GM23248 (cell line): Measurements from ENCODE around the gene MDFIC. TPM values are rescaled to one million over a fixed set of nuclear protein-coding genes. Genes with fewer than 3 reads are reported as not detected.

ENCODE experiments used
- DNase-seq: peaks from one replicate; pipeline ENCODE4 v3.0.0-alpha.2; 2015
- H2AFZ ChIP-seq: fragments of 200-600 bp; sonication (generic); 2 replicates; pipeline ENCODE4 v1.6.1; 2016; ENCODE audit warnings: antibody characterized with exemption
- H3F3A ChIP-seq: fragments of 200-600 bp; sonication (generic); 2 replicates; pipeline ENCODE4 v1.6.1; 2016; ENCODE audit warnings: mild to moderate bottlenecking, antibody characterized with exemption, mixed run types; ENCODE audit not compliant: insufficient read depth
- H3K27ac ChIP-seq: fragments of 200-600 bp; sonication (generic); 2 replicates; pipeline ENCODE4 v1.5.1; 2016; ENCODE audit warnings: mild to moderate bottlenecking
- H3K27me3 ChIP-seq: fragments of 200-600 bp; sonication (generic); replicated peaks from 2 replicates; pipeline ENCODE4 v1.6.1; 2016; ENCODE audit warnings: mild to moderate bottlenecking; ENCODE audit not compliant: insufficient read depth
- H3K36me3 ChIP-seq: fragments of 200-600 bp; sonication (generic); 2 replicates; pipeline ENCODE4 v1.6.1; 2016; ENCODE audit warnings: low read depth, mild to moderate bottlenecking
- H3K4me1 ChIP-seq: fragments of 200-600 bp; sonication (generic); 2 replicates; pipeline ENCODE4 v1.6.1; 2016; ENCODE audit warnings: mild to moderate bottlenecking; ENCODE audit not compliant: insufficient read depth
- H3K4me2 ChIP-seq: fragments of 200-600 bp; sonication (generic); one replicate; pipeline ENCODE4 v1.6.1; 2016; ENCODE audit warnings: mild to moderate bottlenecking; ENCODE audit not compliant: unreplicated experiment
- H3K4me3 ChIP-seq: fragments of 200-600 bp; sonication (generic); 2 replicates; pipeline ENCODE4 v1.5.1; 2016; ENCODE audit warnings: mild to moderate bottlenecking
- H3K79me2 ChIP-seq: fragments of 200-600 bp; sonication (generic); 2 replicates; pipeline ENCODE4 v1.6.1; 2016; ENCODE audit warnings: mild to moderate bottlenecking; ENCODE audit not compliant: insufficient read depth
- H3K9ac ChIP-seq: fragments of 200-600 bp; sonication (generic); 2 replicates; pipeline ENCODE4 v1.6.1; 2016; ENCODE audit warnings: mild to moderate bottlenecking
- H3K9me2 ChIP-seq: fragments of 200-600 bp; sonication (generic); 2 replicates; pipeline ENCODE4 v1.6.1; 2016; ENCODE audit warnings: mixed run types, mild to moderate bottlenecking, moderate library complexity; ENCODE audit not compliant: insufficient read depth
- H3K9me3 ChIP-seq: fragments of 200-600 bp; sonication (generic); one replicate; pipeline ENCODE4 v1.6.1; 2017; ENCODE audit warnings: low read depth
- H4K20me1 ChIP-seq: fragments of 200-600 bp; sonication (generic); 2 replicates; pipeline ENCODE4 v1.6.0; 2016; ENCODE audit not compliant: insufficient read depth
- EZH2 ChIP-seq: fragments of 200-600 bp; sonication (generic); IDR thresholded peaks from 2 replicates; pipeline ENCODE4 v1.6.1; 2018; ENCODE audit warnings: antibody characterized with exemption, mild to moderate bottlenecking; ENCODE audit not compliant: insufficient read depth, poor library complexity, severe bottlenecking
- EZH2phosphoT487 ChIP-seq: fragments of 200-600 bp; sonication (generic); IDR thresholded peaks from 2 replicates; pipeline ENCODE4 v1.6.1; 2018; ENCODE audit warnings: antibody characterized with exemption, moderate library complexity, mild to moderate bottlenecking, low read depth; ENCODE audit not compliant: insufficient read depth
- WGBS, 2 experiments: methylation state at CpG; one replicate each; pipeline ENCODE4 v1.1.6; 2015 to 2017; ENCODE audit warnings: low lambda C conversion rate in 2 of 2, low coverage in 1 of 2; ENCODE audit errors: missing lambda C conversion rate in 2 of 2; 5-methylcytosine and 5-hydroxymethylcytosine counted together
- in situ Hi-C: fragments of 300-500 bp; cut with MboI; formaldehyde crosslinking; loops from 2 replicates; pipeline ENCODE4 v1.15.0; 2020
- polyA plus RNA-seq: library from polyadenylated mRNA; unstranded; fragments of >200 nt; fragmentation: Nextera tagmentation; extraction: Ambion mirVana; gene quantifications from 2 replicates; pipeline ENCODE4 v1.2.1, GENCODE V29; 2016
- total RNA-seq: library from RNA; depleted of rRNA; stranded (reverse); fragments of >200 nt; shearing (Covaris generic); gene quantifications from 2 replicates; pipeline ENCODE4 v1.2.3, GENCODE V29; 2014

The MDFIC gene
- total and polyA plus RNA-seq, 2 experiments from 2014 or later, result 23.0 to 50.3 TPM

GRCh38 chr7:115008465-115009114 lies 86.7 kb downstream of the MDFIC start:
- peak; percentile 85 for DNase-seq
- H4K20me1 ChIP-seq, result no peaks in the 10 kb centered on the region; the same call in 1 of the 2 replicates
- no peak overlapping the region for H3K4me3 ChIP-seq
- H3K4me2 ChIP-seq, result peak overlapping the region; percentile 47
- WGBS, 2 experiments, result 42 to 44% methylated on average over 8 of the region's 8 CpGs
- peaks cover 27% of the 10 kb centered on the region for H3K4me1 ChIP-seq
- peaks cover 25% of the 10 kb centered on the region for H3F3A ChIP-seq
- no peaks in the 10 kb centered on the region for H3K9me3 ChIP-seq
- H3K9me2 ChIP-seq, result no peaks in the 10 kb centered on the region
- H2AFZ ChIP-seq, result no peak overlapping the region
- no peaks in the 10 kb centered on the region for H3K36me3 ChIP-seq
- H3K27ac ChIP-seq, result peak overlapping the region; percentile 31
- in situ Hi-C loops, result no loop called here
- peaks cover 28% of the 10 kb centered on the region; the same call in 1 of the 2 replicates for H3K79me2 ChIP-seq
- no peak overlapping the region for H3K9ac ChIP-seq
- H3K27me3 ChIP-seq, result no peaks in the 10 kb centered on the region
- TF ChIP-seq EZH2phosphoT487 (no peak), EZH2 (no peak)

DNA sequence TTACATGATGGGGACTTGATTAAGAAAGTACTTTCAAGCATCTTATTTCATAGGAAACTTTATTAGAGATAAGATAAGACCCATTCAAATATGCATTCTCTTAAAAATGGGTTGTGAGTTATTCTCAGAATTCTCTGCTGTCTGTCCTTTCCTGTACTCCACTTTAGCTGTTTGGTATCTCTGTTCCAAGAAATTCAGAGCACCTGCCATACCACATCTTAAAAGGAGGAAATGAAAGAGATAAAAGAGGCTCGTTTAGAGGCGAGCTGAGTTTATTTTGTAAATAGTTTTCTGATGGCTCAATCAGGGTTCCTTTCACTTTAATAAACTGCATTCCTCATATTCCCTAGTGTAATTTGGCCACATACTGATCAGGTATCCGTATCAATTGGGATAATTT lies 87.2 kb downstream of the MDFIC start:
- Histone ChIP-seq H3K4me3 (no peak overlapping the region), H4K20me1 (no peaks in the 10 kb centered on the region; the same call in 1 of the 2 replicates), H2AFZ (no peak overlapping the region), H3K4me1 (peaks cover 27% of the 10 kb centered on the region), H3K27me3 (no peaks in the 10 kb centered on the region), H3K9me2 (no peaks in the 10 kb centered on the region), H3K4me2 (peak overlapping the region; percentile 47), H3K36me3 (no peaks in the 10 kb centered on the region; the same call in 1 of the 2 replicates), H3F3A (peaks cover 25% of the 10 kb centered on the region), H3K27ac (no peak overlapping the region), H3K9me3 (no peaks in the 10 kb centered on the region), H3K79me2 (peaks cover 23% of the 10 kb centered on the region; the same call in 1 of the 2 replicates), H3K9ac (no peak overlapping the region)
- TF ChIP-seq EZH2phosphoT487, result no peak
- no peak for TF ChIP-seq EZH2
- 20 to 23% methylated on average over 3 of the region's 3 CpGs for WGBS, 2 experiments
- in situ Hi-C loops, result no loop called here
- DNase-seq, result peak; percentile 3

DNA sequence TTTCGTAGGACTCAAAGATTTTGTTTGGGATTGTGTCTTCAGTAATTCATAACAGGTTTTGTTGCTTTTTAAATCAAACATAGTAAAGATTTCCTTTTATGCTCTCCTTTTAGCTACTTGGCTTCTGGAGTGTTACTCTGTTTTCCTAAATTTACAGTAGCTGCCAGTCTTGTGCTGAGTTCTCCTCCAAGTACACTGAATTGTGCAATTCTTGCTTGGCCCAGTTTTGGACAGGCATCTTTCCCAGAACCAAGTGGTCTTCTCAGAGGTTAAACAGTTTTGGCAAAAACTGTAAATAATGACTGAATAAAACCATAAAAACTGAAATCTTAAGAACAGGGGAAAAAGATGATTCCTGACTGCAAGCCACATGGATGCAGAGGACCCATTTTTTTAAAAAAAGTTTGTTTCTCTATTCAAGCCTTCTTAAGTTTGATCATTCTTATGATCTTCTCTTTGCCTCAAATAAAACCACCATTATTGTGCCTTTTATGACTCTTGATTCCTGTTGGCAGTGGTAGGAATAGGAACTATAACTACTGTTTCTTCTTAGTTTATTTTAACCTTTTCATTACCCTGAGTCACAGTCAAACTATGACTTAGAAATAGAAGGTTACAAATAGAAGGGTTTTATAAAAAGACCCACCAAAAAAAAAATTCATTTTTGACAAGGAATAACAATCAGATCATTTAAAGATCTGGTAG lies 88.0 kb downstream of the MDFIC start:
- TF ChIP-seq EZH2 (no peak), EZH2phosphoT487 (no peak)
- Histone ChIP-seq H2AFZ (no peak overlapping the region), H3K79me2 (peaks cover 18% of the 10 kb centered on the region; the same call in 1 of the 2 replicates), H3K27ac (no peak overlapping the region), H3K4me3 (no peak overlapping the region), H3K4me2 (no peak overlapping the region), H3F3A (peaks cover 25% of the 10 kb centered on the region), H4K20me1 (no peaks in the 10 kb centered on the region), H3K4me1 (peaks cover 27% of the 10 kb centered on the region), H3K9ac (no peak overlapping the region), H3K9me3 (no peaks in the 10 kb centered on the region), H3K27me3 (no peaks in the 10 kb centered on the region), H3K36me3 (no peaks in the 10 kb centered on the region; the same call in 1 of the 2 replicates), H3K9me2 (no peaks in the 10 kb centered on the region)
- in situ Hi-C loops, result no loop called here
- DNase-seq, result peak; percentile 42
- 76 to 84% methylated on average over 1 of the region's 1 CpG for WGBS, 2 experiments

GRCh38 chr7:115010441-115010820 lies 88.5 kb downstream of the MDFIC start:
- H2AFZ ChIP-seq, result no peak overlapping the region
- DNase-seq, result no peak
- H3F3A ChIP-seq, result peaks cover 25% of the 10 kb centered on the region
- TF ChIP-seq EZH2 (no peak), EZH2phosphoT487 (no peak)
- H3K9me3 ChIP-seq, result no peaks in the 10 kb centered on the region
- no peaks in the 10 kb centered on the region for H4K20me1 ChIP-seq
- H3K79me2 ChIP-seq, result peaks cover 18% of the 10 kb centered on the region; the same call in 1 of the 2 replicates
- no peak overlapping the region for H3K27ac ChIP-seq
- H3K27me3 ChIP-seq, result no peaks in the 10 kb centered on the region
- H3K4me2 ChIP-seq, result no peak overlapping the region
- no peaks in the 10 kb centered on the region for H3K9me2 ChIP-seq
- H3K36me3 ChIP-seq, result no peaks in the 10 kb centered on the region; the same call in 1 of the 2 replicates
- H3K4me1 ChIP-seq, result peaks cover 27% of the 10 kb centered on the region
- no peak overlapping the region for H3K4me3 ChIP-seq
- no peak overlapping the region for H3K9ac ChIP-seq
- 93 to 97% methylated on average over 1 of the region's 1 CpG for WGBS, 2 experiments
- in situ Hi-C loops, result no loop called here
